ENCODE results near the gene CSTF2. TPM values are rescaled to one million over a fixed set of nuclear protein-coding genes. Genes with fewer than 3 reads are reported as not detected.
"Not testable (repeated sequence)": the region's sequence is repeated elsewhere in the genome, so short reads cannot be mapped to it uniquely, and the experiment has no call there.

CSTF2 gene, protein sequence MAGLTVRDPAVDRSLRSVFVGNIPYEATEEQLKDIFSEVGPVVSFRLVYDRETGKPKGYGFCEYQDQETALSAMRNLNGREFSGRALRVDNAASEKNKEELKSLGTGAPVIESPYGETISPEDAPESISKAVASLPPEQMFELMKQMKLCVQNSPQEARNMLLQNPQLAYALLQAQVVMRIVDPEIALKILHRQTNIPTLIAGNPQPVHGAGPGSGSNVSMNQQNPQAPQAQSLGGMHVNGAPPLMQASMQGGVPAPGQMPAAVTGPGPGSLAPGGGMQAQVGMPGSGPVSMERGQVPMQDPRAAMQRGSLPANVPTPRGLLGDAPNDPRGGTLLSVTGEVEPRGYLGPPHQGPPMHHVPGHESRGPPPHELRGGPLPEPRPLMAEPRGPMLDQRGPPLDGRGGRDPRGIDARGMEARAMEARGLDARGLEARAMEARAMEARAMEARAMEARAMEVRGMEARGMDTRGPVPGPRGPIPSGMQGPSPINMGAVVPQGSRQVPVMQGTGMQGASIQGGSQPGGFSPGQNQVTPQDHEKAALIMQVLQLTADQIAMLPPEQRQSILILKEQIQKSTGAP
- polyA plus RNA-seq (2012; ENCODE audit: missing spikeins): 24.8 TPM

DNA sequence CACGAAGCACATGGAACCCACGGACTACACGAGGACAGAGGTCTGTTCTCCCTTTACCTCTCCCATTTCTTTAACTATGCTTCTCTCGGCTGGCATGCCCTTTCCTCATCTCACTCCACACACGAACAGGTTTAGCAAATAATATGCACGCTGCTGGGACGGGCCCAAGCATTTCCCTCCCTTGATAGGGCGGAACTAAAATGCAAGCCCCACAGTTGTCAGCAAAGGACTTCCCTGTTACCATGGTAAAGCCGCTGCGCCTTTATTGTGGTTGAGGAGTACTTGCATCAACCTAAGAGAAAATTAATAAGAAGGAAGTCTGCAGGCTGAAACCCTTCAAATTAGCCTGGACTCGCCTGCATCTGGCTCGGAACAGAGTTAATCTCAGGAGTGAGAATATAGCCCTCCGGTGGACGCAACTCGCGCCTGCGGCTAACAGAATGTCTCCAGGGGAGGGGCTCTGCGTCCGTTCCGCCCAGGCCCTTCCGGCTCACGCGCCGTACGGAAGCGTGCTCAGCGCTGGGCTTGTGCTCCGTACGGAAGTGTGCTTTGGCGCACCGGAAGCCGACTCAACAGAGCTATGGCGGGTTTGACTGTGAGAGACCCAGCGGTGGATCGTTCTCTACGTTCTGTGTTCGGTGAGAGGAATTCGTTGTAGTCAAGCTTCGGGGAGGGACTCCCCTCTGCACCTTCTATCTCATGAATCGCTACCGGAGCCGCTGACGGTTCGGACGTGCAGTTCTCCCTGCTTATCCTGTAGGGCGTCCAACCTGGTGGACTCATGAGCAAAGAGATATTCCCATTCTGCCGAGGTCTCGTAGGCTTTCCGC lies at the start of gene CSTF2:
Gene CSTF2, plus strand, starts transcription at position 555 of the 830 bp plus-strand sequence. Its CDS starts 26 bp downstream, at position 581.
- FAIRE-seq: peak; percentile 94
- peak; percentile 52; the same call in 1 of the 2 replicates for TF ChIP-seq POLR2AphosphoS5 (IDR thresholded peaks at IDR 0.05; ENCODE audit: low read depth, low read length)
- TF ChIP-seq POLR2A (IDR thresholded peaks at IDR 0.05; ENCODE audit: low read depth, low read length): peak; percentile 86
- peak; percentile 83 for TF ChIP-seq TAF1 (IDR thresholded peaks at IDR 0.05; ENCODE audit: borderline replicate concordance, low read depth, low read length)
- peak; percentile 45 for DNase-seq (ENCODE audit: insufficient read length)

DNA sequence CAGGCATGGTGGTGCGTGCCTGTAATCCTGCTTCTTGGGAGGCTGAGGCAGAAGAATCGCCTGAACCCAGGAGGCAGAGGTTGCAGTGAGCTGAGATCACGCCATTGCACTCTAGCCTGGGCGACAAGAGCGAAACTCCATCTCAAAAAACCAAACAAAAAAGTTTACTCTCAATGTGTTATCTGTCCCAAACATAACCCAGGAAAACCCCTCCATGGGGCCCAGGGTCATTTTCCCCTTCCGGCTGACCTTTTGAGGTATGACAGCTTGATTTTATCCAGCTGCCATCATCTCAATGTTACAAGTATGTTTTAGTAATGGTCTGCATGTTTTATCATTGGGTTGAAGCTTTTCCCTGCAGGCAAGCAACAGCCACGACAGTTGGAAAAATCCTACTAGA lies 23.8 kb upstream of the CSTF2 start:
- not testable (repeated sequence) for DNase-seq (ENCODE audit: insufficient read length); FAIRE-seq

DNA sequence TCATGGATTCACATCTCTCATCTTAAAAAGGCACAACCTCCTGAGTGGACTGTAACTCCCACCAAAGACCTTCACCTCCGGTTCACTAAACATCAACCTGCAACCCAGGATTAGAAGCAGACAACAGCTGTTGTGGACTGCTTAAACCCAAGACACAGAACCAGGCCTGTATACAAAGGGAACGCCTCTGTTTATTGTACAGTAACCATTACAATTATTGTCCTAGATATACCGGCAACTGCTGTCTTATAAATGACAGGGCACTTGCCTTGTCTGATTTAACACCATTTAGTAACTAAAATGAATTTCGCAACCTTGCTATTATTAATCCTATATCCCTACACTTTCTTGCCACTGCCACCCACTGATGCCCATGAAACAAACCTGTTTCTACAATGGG lies 22.8 kb upstream of the CSTF2 start:
- DNase-seq (ENCODE audit: insufficient read length): no peak
- TF ChIP-seq TAF1 (IDR thresholded peaks at IDR 0.05; ENCODE audit: borderline replicate concordance, low read depth, low read length) (no peak), POLR2AphosphoS5 (IDR thresholded peaks at IDR 0.05; ENCODE audit: low read depth, low read length) (no peak)

DNA sequence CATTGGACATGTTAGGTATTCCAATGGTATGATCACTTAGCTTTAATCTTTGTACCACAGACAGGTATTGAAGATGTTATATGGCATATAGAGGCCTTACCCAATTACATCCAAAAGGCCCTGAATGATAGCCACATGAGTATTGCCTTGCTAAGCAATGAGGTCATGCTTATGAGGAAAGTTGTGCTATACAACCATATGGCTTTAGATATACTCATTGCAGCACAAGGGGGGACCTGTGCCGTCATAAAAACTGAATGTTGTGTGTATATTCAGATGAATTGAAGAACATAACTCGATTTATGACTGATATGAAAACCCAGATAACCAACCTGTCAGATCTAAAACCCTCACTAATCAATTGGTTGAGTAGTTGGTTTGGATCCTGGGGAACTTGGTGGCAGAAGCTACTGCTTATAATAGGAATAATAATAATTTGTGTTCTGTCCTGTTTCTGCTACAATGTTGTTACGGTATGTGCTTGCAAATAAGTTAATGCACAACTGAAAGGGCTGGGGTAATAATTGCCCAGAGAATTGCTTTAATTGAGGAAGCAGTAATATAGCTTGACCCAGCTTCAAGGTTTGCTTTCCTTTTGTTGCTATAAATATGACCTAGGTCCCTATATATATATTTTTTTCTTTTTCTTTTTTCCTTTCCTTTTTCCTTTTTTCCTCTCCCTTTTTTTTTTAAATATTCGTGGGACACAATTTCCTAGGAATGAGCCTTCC lies 21.5 kb upstream of the CSTF2 start:
- DNase-seq (ENCODE audit: insufficient read length): no peak
- TF ChIP-seq POLR2A (IDR thresholded peaks at IDR 0.05; ENCODE audit: low read depth, low read length) (no peak), TAF1 (IDR thresholded peaks at IDR 0.05; ENCODE audit: borderline replicate concordance, low read depth, low read length) (no peak), POLR2AphosphoS5 (IDR thresholded peaks at IDR 0.05; ENCODE audit: low read depth, low read length) (no peak)
- no peak for FAIRE-seq

More for the DNA sequence above, 22.8 kb upstream of the CSTF2 start:
- no peak for FAIRE-seq

DNA sequence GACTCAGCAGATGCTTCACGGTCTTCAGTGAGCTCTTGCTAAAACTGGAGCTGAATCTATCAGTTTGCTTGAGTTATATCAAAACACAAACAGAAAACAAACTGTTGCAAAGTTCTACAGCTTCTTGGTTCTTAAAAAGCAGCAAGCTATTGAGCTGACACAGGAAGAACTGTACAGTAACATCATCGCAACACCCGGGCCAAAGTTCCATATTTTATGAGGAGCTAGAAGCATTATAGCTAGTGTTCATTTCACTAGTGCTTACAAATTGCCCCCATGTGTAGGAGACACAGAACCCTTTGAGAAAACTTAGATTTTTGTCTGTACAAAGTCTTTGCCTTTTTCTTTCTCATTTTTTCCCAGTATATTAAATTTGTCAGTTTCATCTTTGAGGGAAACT lies 17.3 kb upstream of the CSTF2 start:
- DNase-seq (ENCODE audit: insufficient read length) (no peak), FAIRE-seq (no peak)
- TF ChIP-seq POLR2A (IDR thresholded peaks at IDR 0.05; ENCODE audit: low read depth, low read length) (no peak), TAF1 (IDR thresholded peaks at IDR 0.05; ENCODE audit: borderline replicate concordance, low read depth, low read length) (no peak)

DNA sequence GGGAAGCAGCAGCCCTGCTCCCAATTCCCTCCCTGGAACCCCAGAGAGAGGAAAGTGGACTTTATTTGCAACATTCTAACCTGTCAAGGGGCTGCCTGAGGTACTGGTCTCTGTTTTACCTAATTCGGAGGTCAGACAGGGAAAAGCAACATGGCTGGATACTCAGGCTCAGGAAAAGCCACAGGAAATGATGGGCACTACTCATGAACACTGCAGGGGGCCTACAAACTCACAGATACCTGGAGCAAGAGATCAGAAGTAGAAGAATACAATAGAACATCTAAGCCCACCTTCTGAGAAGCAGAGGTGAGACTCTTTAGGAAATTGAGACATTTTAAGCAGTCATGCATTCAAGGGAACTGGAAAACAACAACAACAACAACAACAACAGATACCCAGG lies 15.4 kb upstream of the CSTF2 start:
- no peak for FAIRE-seq
- DNase-seq (ENCODE audit: insufficient read length): no peak
- TF ChIP-seq POLR2AphosphoS5 (IDR thresholded peaks at IDR 0.05; ENCODE audit: low read depth, low read length) (no peak), POLR2A (IDR thresholded peaks at IDR 0.05; ENCODE audit: low read depth, low read length) (no peak), TAF1 (IDR thresholded peaks at IDR 0.05; ENCODE audit: borderline replicate concordance, low read depth, low read length) (no peak)

DNA sequence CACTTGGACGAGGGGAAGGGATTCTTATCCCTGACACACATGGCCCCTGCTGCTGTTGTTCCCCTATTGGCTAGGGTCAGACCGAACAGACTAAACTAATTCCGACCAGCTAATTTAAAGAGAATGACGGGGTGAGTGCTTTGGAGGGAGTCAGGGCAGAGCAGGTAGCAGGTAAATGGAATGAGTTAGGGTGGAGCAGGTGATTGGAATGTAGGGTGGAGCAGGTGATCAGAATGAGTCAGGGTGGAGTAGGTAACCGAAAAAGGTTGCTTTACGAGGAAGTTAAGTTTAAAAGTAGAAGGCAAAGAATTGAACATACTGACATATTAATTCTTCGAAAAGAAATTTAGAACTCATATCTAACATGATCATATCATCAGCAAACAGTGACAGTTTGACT lies 11.9 kb upstream of the CSTF2 start:
- not testable (repeated sequence) for FAIRE-seq; DNase-seq (ENCODE audit: insufficient read length)

DNA sequence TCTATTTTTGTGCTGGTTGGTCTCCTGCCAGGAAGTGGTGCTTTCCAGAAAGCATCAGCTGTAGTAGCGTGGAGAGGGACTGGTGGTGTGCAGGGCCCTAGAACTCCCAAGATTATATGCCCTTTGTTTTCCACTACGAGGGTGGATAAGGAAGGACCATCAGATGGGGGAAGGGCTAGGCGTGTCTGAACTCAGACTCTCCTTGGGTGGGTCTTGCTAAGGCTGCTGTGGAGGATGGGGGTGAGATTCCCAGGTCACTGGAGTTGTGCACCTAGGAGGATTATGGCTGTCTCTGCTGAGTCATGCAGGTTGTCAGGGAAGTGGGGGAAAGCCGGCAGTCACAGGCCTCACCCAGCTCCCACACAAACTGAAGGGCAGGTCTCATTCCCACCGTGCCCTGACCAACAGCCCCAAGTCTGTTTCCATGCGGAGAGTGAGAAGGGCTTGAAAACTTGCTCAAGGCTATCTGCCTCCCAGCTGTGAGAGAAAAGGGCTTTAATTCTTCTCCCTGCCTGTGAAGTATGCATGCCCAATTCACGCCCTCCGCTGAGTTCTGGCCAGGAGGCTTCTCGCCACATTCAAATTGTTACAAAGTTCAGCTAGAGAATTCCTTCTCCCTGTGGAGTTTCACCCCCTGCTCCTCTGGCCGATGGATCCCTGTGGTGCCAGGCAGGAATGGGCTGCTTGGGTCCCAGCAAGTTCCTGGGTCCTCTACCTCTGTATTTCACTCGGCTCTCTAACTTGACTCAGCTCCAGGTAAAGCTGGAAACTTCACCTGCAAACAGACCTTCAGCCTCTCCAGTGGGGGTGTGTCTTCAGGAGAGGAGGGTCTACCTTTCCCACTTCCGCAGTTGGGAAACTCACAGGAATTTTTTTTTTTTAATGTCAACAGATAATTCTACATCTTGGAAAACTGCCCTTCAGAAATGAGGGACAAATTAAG lies 7.7 kb upstream of the CSTF2 start:
- TF ChIP-seq POLR2A (IDR thresholded peaks at IDR 0.05; ENCODE audit: low read depth, low read length): no peak
- no peak for TF ChIP-seq POLR2AphosphoS5 (IDR thresholded peaks at IDR 0.05; ENCODE audit: low read depth, low read length)
- TF ChIP-seq TAF1 (IDR thresholded peaks at IDR 0.05; ENCODE audit: borderline replicate concordance, low read depth, low read length): no peak
- DNase-seq (ENCODE audit: insufficient read length) (no peak), FAIRE-seq (no peak)

DNA sequence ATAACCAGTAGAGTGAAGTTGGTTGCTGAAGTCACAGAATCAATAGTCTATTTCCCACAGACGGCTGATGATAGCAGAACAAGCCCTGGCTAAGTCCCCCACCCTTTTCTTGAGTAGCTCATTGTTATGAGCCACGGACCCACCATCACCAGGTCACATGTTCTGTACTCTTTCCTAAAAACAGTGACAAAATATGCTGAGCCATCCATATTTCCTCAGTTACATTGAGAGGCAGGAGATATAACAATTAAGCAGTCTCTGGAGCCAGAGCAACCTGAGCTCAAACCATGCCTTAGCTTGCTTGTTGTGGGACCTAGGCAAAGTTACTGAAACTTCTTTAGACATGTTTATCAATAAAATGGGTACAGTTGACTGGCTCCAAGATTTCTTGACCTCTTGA lies 2.9 kb upstream of the CSTF2 start:
- DNase-seq (ENCODE audit: insufficient read length) (no peak), FAIRE-seq (no peak)
- no peak for TF ChIP-seq POLR2AphosphoS5 (IDR thresholded peaks at IDR 0.05; ENCODE audit: low read depth, low read length)
- TF ChIP-seq POLR2A (IDR thresholded peaks at IDR 0.05; ENCODE audit: low read depth, low read length): no peak
- TF ChIP-seq TAF1 (IDR thresholded peaks at IDR 0.05; ENCODE audit: borderline replicate concordance, low read depth, low read length): no peak

DNA sequence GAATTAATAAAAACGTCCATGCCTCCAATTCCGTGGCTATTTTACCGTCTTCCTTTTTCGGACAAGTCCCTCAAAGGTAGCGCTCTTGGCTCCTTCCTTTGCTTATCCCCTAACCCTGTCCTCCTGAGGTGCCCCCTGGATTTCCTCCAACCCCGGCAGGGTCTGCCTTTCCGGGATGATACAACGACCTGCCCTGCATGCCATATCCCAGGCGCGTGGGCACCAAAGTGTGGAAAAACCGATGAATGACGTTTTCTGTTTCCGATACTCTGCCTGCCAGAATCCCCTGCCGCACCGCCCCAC lies 706 bp upstream of the CSTF2 start:
- FAIRE-seq (no peak), DNase-seq (ENCODE audit: insufficient read length) (no peak)
- TF ChIP-seq POLR2AphosphoS5 (IDR thresholded peaks at IDR 0.05; ENCODE audit: low read depth, low read length) (no peak), TAF1 (IDR thresholded peaks at IDR 0.05; ENCODE audit: borderline replicate concordance, low read depth, low read length) (no peak), POLR2A (IDR thresholded peaks at IDR 0.05; ENCODE audit: low read depth, low read length) (no peak)

DNA sequence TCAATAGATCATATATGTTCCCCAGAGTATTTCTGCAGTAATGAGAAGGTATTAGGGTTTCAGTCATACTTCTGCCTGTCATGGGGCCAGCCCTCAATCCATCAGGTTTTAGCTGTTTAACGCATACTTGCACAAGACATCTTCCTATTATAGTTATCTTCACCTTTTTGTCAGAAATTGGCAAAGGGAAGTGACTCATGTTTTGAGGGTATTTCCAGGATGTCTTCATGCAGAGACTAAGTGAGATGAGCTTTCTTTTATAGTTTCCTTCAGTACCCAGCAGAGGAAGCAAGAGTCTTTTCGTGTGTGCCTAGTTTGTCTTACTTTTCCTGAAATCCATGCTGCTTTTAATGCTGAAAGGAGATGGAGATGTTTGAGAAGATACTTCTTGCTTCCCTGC lies 9.5 kb downstream of the CSTF2 start:
- TF ChIP-seq TAF1 (IDR thresholded peaks at IDR 0.05; ENCODE audit: borderline replicate concordance, low read depth, low read length) (no peak), POLR2A (IDR thresholded peaks at IDR 0.05; ENCODE audit: low read depth, low read length) (peak; percentile 25; the same call in 1 of the 2 replicates), POLR2AphosphoS5 (IDR thresholded peaks at IDR 0.05; ENCODE audit: low read depth, low read length) (0 out of 2 replicates have a peak, but pooled peaks have one; percentile 46)
- DNase-seq (ENCODE audit: insufficient read length): no peak
- FAIRE-seq: peak; percentile 92

Data from GM12892 (cell line).